Measurements from ENCODE around the gene SNCB. TPM values are rescaled to one million over a fixed set of nuclear protein-coding genes. Genes with fewer than 3 reads are reported as not detected.

The SNCB gene
- total and polyA plus RNA-seq, 4 donors = 0.02 TPM; not detected in 3

GRCh38 chr5:176664886-176665285, 34.6 kb upstream of the SNCB start:
- Histone ChIP-seq H3K4me1 (ENCODE audit: control insufficient read depth in 5 of 5, insufficient read depth in 5 of 5, low read length in 5 of 5) (peaks cover 0 to 5% (median 0%) of the 10 kb centered on the region in 5 donors), H3K36me3 (ENCODE audit: control insufficient read depth in 4 of 4, insufficient read depth in 4 of 4, low read length in 4 of 4) (no peaks in the 10 kb centered on the region), H3K27ac (ENCODE audit: low read depth in 1 of 2, low read length in 1 of 2) (no peak overlapping the region), H3K27me3 (ENCODE audit: control insufficient read depth in 3 of 3, insufficient read depth in 3 of 3, low read length in 2 of 3) (peaks cover 0 to 25% (median 4%) of the 10 kb centered on the region in 3 donors), H3K9me3 (ENCODE audit: control insufficient read depth in 4 of 4, insufficient read depth in 3 of 4, low read length in 3 of 4) (no peaks in the 10 kb centered on the region), H3K4me3 (no peak overlapping the region), H3K9ac (ENCODE audit: insufficient read depth in 1 of 2, low read length in 2 of 2) (no peak overlapping the region)
- no peak for TF ChIP-seq CTCF (IDR thresholded peaks at IDR 0.05; ENCODE audit: control extremely low read depth, extremely low read depth)
- 29 to 30% methylated on average over 19 of the region's 19 CpGs for WGBS, 2 donors
- no peak for DNase-seq
- ATAC-seq (ENCODE audit: insufficient read depth, low FRiP score) = no peak

GRCh38 chr5:176664479-176664878, 34.1 kb upstream of the SNCB start:
- peaks cover 0 to 5% (median 0%) of the 10 kb centered on the region in 5 donors for H3K4me1 ChIP-seq (ENCODE audit: control insufficient read depth in 5 of 5, insufficient read depth in 5 of 5, low read length in 5 of 5)
- no peak overlapping the region for H3K4me3 ChIP-seq
- no peak for DNase-seq
- peaks cover 0 to 25% (median 4%) of the 10 kb centered on the region in 3 donors for H3K27me3 ChIP-seq (ENCODE audit: control insufficient read depth in 3 of 3, insufficient read depth in 3 of 3, low read length in 2 of 3)
- ATAC-seq (ENCODE audit: insufficient read depth, low FRiP score) = no peak
- no peaks in the 10 kb centered on the region for H3K36me3 ChIP-seq (ENCODE audit: control insufficient read depth in 4 of 4, insufficient read depth in 4 of 4, low read length in 4 of 4)
- H3K27ac ChIP-seq (ENCODE audit: low read depth in 1 of 2, low read length in 1 of 2) = no peak overlapping the region
- H3K9me3 ChIP-seq (ENCODE audit: control insufficient read depth in 4 of 4, insufficient read depth in 3 of 4, low read length in 3 of 4) = no peaks in the 10 kb centered on the region
- 34% methylated on average over 5 to 6 of the region's 6 CpGs for WGBS, 2 donors
- H3K9ac ChIP-seq (ENCODE audit: insufficient read depth in 1 of 2, low read length in 2 of 2) = no peak overlapping the region
- TF ChIP-seq CTCF (IDR thresholded peaks at IDR 0.05; ENCODE audit: control extremely low read depth, extremely low read depth) = no peak

GRCh38 chr5:176663566-176663965, 33.2 kb upstream of the SNCB start:
- WGBS, 2 donors = 85 to 94% methylated on average over 10 of the region's 10 CpGs
- H3K9ac ChIP-seq (ENCODE audit: insufficient read depth in 1 of 2, low read length in 2 of 2) = no peak overlapping the region
- H3K9me3 ChIP-seq (ENCODE audit: control insufficient read depth in 4 of 4, insufficient read depth in 3 of 4, low read length in 3 of 4) = no peaks in the 10 kb centered on the region
- no peak overlapping the region for H3K4me3 ChIP-seq
- ATAC-seq (ENCODE audit: insufficient read depth, low FRiP score) (no peak), DNase-seq (no peak)
- no peak for TF ChIP-seq CTCF (IDR thresholded peaks at IDR 0.05; ENCODE audit: control extremely low read depth, extremely low read depth)
- no peak overlapping the region for H3K27ac ChIP-seq (ENCODE audit: low read depth in 1 of 2, low read length in 1 of 2)
- peaks cover 0 to 21% (median 4%) of the 10 kb centered on the region in 3 donors for H3K27me3 ChIP-seq (ENCODE audit: control insufficient read depth in 3 of 3, insufficient read depth in 3 of 3, low read length in 2 of 3)
- no peaks in the 10 kb centered on the region for H3K36me3 ChIP-seq (ENCODE audit: control insufficient read depth in 4 of 4, insufficient read depth in 4 of 4, low read length in 4 of 4)
- H3K4me1 ChIP-seq (ENCODE audit: control insufficient read depth in 5 of 5, insufficient read depth in 5 of 5, low read length in 5 of 5) = peaks cover 0 to 5% (median 0%) of the 10 kb centered on the region in 5 donors
